Measurements from ENCODE around the gene TMEM244.
"Not testable (repeated sequence)": the region's sequence is repeated elsewhere in the genome, so short reads cannot be mapped to it uniquely, and the experiment has no call there.

The TMEM244 gene

DNA sequence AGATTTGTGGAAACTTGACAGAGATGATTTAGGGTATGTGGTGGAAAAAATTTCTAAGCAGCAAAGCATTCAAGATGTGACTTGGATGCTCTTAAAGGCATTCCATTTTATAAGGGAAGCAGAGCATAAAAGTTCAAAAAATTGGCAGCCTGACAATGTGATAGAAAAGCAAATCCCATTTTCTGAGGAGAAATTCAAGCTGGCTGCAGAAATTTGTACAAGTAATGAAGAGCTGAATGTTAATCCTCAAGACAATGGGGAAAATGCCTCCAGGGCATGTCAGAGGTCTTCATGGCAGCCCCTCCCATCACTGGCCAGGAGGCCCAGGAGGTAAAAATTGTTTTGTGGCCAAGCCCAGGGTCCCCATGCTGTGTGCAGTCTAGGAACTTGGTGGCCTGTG lies 58.2 kb downstream of the TMEM244 start:
- DNase-seq, result not testable (repeated sequence)

DNA sequence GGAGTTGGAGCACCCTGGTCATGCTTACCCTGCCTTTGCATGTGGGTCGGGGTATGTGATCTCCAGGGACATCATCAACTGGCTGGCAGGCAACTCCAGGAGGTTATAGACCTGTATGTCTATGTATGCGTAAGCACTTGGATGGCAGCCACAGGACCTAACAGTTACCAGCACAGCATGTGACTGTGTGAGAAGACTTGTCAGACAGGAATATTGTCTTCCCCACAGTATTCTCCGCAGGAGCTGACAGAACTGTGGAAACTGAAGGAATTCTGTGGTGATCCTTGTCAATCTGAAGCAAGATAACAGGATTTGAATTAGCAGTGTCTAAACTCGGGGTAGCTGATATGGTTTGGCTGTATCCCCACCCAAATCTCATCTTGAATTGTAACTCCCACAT lies 59.2 kb downstream of the TMEM244 start:
- no peak for DNase-seq

DNA sequence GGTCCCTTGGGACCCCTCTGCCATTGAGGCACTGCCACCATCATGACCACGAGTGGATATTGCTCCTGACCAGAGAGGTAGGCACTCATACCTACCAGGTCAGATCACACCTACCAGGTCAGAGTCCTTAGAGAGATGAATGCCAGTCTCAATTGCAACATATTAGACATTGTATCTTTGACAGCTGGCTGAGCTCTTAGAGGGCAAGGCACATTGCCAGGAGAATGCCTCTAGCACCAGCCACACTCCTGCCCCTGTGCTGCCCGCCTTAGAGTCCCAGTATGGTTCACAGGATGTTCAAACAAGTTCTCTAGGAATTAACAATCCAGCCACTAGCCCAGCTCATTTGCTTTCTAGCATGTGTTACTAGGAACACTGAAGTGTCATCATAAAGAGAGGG lies 65.9 kb downstream of the TMEM244 start:
- no peak for DNase-seq

DNA sequence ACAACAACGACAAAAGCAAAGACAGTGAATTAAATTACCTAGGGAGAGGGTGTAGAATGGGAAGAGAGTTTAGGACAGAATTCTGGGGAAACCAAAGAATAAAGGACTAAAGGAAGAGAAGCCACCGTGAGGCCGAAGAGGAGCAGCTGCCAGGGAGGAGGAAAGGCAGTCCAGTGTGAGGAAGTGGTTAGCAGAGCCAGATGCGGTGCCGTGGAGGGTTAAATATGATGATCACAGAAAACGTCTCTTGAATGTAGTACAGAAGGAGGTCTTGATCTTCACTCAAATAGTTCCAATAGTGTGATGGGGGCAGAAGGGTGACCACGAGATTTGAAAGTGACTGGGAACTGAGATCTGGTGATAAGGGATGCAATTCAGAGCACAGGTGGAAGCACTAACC lies 67.7 kb downstream of the TMEM244 start:
- DNase-seq, result no peak

DNA sequence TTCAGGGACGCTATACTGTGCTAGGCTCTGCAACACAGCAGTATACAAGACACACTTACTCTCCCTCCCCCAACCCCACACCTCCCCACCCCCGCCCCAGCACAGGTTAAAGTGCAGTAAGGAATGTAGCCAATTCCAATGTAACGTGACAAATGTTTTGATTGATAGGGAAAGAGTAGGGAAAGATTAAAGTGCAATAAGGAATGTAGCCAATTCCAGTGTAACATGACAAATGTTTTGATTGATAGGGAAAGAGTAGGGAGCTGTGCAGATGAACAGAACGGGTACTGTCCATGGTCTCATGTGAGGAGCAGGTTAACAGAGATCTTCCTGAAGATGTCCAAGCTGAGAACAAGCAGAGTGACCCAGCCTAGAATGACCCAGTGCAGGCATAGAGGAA lies 69.1 kb downstream of the TMEM244 start:
- no peak for DNase-seq

DNA sequence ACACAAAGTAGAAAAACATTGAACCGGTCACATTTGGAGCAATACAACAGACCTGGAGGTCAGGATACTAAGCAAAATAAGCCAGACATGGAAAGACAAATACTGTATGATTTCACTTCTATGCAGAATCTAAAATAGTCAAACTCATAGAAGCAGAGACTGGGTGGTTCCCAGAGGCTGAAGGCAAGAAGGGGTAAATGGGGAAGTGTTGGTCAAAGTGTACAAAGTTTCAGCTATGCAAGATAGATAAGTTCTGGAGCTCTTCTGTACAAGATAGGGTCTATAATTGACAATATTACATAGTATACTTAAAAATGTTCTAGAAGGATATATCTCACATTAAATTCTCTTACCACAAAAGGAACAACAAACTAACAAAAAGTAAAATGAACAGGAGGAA lies 70.3 kb downstream of the TMEM244 start:
- no peak for DNase-seq

DNA sequence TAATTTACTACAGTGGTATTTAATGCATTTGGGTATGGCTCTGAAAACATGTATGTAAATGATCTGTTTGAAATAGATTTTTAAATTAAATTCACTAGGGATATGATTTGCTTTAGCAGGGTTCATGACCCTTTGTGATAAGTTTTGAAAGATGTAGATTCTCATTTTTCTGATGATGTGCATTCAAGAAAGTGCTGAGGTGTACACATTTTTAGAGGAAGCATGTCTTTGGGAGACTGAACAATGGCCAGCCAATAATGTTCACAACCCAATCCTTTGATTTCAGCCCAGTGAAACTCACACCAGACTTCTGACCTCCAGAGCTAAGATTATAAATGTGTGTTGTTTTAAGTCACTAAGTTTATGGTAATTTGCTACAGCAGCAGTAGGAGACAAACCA lies 71.1 kb downstream of the TMEM244 start:
- no peak for DNase-seq

DNA sequence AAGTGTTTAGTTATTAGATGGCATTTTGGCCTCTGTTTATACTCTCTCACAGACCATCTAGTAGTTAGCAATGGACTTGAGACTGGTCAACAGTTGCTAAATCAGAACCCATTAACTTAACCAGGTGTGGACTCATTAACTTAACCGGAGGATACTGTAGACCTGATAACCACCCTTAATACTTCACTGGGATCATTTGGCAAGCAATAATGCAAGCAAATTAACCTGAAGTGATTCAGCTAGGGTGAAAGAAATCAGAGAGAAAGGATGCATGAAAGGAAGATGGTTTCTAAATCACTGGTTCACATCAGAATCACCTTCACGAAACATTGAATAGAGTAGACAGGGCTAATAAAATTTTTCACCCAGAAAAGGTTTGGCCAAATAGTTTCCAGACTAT lies 73.3 kb downstream of the TMEM244 start:
- DNase-seq, result no peak

DNA sequence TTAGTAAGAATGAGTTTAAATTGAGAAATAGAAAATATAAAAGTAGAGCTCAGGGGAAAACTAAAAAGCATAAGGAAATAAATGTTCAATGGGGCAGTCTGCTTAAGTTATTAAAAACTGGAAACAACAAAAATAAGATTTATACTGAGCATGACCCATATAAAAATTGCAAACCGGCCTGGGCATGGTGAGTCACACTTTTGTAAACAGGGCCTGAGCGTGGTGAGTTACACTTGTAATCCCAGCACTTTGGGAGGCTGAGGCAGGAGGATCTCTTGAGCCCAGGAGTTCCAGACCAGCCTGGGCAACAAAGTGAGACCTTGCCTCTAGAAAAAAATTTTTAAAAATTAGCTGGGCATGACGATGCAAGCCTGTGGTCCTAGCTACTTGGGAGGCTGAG lies 74.6 kb downstream of the TMEM244 start:
- no peak for DNase-seq

DNA sequence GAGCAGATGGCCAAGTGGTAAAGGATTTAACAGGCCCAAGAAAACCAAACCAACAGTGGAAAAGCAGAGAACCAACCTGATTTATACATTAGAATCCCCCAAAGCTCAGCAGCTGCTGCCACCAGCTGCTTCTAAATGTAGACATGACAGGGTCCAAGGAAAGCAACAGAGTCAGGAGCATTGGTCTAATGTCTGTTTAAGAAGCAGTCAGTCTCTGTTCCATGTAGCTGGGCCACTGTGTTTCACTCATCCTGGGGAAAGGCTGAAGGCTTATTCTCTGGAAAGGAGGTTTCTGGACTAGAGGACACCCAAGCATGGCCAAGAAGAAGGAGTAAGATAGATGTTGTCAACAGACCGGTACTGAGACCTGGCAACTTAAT lies 75.4 kb downstream of the TMEM244 start:
- DNase-seq, result no peak

DNA sequence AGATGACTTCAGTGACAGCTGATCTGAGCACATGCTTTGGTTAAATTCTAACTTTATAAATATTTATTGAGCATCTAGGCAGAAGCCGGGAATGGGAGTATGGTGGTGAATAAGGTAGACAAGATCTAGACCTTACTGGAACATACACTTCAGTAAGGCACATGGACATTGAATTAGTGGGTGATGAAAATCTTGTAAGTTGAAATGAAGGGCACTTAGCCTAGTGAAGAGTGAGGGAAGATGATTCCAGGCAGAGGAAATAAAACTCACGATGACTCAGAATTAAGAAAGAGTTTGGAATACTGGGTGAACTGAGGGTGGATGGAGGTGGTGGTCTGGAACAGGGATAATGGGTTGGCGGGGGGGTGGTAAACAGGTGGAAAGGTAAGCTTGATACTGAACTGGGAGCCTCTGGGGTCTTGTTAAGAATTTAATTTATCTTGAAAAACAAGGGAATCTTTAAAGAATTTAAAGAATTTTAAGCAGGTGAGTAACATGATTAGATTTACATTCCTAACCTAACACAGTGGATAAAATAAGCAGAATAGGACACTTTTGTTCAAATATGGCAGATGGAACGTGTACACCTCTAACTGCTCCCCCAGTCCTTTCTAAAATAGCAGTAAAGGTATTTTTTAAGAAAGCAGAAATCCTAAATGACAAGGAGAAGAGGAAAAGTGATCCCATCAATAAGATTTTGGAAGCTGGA lies 75.9 kb downstream of the TMEM244 start:
- DNase-seq, result no peak

All from COR-L47 (cell line).